ENCODE results near the gene FGD2.

FGD2 gene

DNA sequence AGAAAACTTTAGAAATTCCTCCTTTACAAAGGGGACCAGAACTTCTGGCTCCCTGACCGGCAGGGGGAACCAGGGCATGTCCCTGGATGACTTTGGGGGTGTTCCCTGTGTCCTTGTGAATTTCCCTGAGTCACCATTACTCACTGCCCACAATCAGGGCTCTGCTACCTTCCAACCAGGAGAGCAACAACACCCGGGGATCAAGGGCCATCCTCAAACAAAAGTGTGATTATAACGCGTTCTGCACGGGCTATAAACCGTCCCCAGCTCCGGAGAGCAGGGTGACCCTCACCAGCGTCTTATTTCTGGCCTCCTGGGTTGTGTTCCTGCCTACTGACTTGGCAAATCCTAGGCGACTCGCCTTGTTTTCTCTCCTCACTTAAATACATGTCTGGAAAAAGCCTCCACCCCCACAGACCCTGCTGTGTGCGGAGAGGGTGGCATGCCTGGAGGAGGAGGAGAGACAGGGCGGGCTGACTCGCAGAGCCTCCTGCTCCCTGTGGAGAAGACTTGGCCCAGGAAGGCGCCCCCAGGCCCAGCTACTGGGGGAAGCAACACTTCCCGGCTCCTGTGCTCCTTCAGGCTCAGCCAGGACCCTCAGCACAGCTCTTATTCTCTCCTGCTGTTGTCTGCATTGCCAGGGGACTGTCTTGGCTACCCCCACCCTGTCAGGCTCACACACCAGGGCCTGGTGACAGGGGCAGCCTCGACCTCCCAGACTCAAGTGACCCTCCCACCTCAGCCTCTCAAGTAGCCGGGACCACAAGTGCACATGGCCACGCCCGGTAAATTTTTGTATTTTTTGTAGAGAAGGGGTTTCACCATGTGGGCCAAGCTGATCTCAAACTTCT lies 54.1 kb downstream of the FGD2 start:
- H3K4me3 ChIP-seq (ENCODE audit: low read length), result no peak overlapping the region
- H3K79me2 ChIP-seq (ENCODE audit: control insufficient read depth, low read length), result no peaks in the 10 kb centered on the region
- no peak for TF ChIP-seq EZH2phosphoT487 (IDR thresholded peaks at IDR 0.05; ENCODE audit: borderline replicate concordance, low read length)
- TF ChIP-seq, protein P1, sequence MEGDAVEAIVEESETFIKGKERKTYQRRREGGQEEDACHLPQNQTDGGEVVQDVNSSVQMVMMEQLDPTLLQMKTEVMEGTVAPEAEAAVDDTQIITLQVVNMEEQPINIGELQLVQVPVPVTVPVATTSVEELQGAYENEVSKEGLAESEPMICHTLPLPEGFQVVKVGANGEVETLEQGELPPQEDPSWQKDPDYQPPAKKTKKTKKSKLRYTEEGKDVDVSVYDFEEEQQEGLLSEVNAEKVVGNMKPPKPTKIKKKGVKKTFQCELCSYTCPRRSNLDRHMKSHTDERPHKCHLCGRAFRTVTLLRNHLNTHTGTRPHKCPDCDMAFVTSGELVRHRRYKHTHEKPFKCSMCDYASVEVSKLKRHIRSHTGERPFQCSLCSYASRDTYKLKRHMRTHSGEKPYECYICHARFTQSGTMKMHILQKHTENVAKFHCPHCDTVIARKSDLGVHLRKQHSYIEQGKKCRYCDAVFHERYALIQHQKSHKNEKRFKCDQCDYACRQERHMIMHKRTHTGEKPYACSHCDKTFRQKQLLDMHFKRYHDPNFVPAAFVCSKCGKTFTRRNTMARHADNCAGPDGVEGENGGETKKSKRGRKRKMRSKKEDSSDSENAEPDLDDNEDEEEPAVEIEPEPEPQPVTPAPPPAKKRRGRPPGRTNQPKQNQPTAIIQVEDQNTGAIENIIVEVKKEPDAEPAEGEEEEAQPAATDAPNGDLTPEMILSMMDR (IDR thresholded peaks at IDR 0.05; ENCODE audit: low read depth, low read length, poor library complexity, severe bottlenecking), result no peak
- H3K36me3 ChIP-seq (ENCODE audit: control insufficient read depth, low read length), result no peaks in the 10 kb centered on the region
- H3K9me3 ChIP-seq (ENCODE audit: control insufficient read depth, insufficient read depth, low read length), result no peaks in the 10 kb centered on the region
- H3K4me2 ChIP-seq (ENCODE audit: low read length), result no peak overlapping the region
- H3K27ac ChIP-seq (ENCODE audit: low read depth, low read length), result no peak overlapping the region
- no peaks in the 10 kb centered on the region for H3K27me3 ChIP-seq (ENCODE audit: control insufficient read depth, low read length)
- no peaks in the 10 kb centered on the region for H3K4me1 ChIP-seq (ENCODE audit: control insufficient read depth, low read length)
- H4K20me1 ChIP-seq (ENCODE audit: control insufficient read depth, insufficient read depth, low read depth, low read length), result no peaks in the 10 kb centered on the region
- no peaks in the 10 kb centered on the region for H3F3A ChIP-seq (ENCODE audit: control insufficient read depth, insufficient read depth)
- no peaks in the 10 kb centered on the region for H3K9me2 ChIP-seq (replicated peaks; ENCODE audit: control insufficient read depth, low read length)

DNA sequence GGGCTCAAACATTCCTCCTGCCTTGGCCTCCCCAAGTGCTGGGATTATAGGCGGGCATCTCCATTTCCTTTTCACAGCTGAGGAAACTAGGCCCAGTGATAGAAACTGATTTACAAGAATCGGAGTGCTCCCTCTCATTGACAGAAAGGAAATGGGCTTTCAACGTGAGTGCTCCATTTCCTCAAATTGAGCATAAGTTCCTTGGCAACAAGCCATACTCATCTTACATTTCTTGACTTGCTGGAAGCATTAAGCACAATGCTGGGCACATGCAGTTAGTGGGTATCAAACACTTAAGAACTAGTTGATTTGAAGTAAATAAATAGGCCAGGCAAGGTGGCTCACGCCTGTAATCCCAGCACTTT lies 54.7 kb downstream of the FGD2 start:
- TF ChIP-seq, protein P1 (IDR thresholded peaks at IDR 0.05; ENCODE audit: low read depth, low read length, poor library complexity, severe bottlenecking), result no peak
- no peak for TF ChIP-seq EZH2phosphoT487 (IDR thresholded peaks at IDR 0.05; ENCODE audit: borderline replicate concordance, low read length)
- H3K79me2 ChIP-seq (ENCODE audit: control insufficient read depth, low read length), result no peaks in the 10 kb centered on the region
- H4K20me1 ChIP-seq (ENCODE audit: control insufficient read depth, insufficient read depth, low read depth, low read length), result no peaks in the 10 kb centered on the region
- no peak overlapping the region for H3K27ac ChIP-seq (ENCODE audit: low read depth, low read length)
- no peaks in the 10 kb centered on the region for H3K36me3 ChIP-seq (ENCODE audit: control insufficient read depth, low read length)
- no peaks in the 10 kb centered on the region for H3F3A ChIP-seq (ENCODE audit: control insufficient read depth, insufficient read depth)
- H3K4me2 ChIP-seq (ENCODE audit: low read length), result no peak overlapping the region
- no peaks in the 10 kb centered on the region for H3K9me2 ChIP-seq (replicated peaks; ENCODE audit: control insufficient read depth, low read length)
- H3K27me3 ChIP-seq (ENCODE audit: control insufficient read depth, low read length), result no peaks in the 10 kb centered on the region
- H3K4me1 ChIP-seq (ENCODE audit: control insufficient read depth, low read length), result no peaks in the 10 kb centered on the region
- H3K9me3 ChIP-seq (ENCODE audit: control insufficient read depth, insufficient read depth, low read length), result no peaks in the 10 kb centered on the region
- no peak overlapping the region for H3K4me3 ChIP-seq (ENCODE audit: low read length)

DNA sequence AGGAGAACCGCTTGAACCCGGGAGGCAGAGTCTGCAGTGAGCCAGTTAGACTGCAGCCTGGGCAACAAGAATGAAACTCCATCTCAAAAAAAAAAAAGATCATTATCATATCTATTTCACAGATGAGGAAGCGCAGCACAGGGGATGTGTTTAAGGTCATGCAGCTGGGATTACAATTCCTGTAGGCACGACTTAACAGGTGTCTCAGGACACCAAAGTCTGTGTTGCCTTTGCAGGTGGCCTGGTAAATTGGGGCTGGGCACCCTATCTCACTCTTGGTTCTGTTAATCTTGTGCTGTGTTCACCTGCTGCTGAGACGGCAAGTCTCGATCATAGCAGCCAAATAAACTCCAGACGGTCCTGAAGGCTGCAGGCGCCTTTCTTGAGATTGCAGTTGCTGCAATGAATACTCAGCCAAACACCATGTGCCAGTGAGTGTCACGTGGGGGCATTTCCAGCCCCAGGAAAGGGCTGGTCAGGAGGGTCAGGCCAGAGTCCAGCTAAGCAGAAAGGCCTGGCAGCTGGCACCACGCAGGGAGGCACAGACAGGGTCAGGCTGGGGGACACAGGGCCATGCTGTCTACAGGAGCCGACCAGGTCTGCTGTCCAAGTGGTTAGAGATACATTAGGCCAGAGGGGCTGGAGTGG lies 55.8 kb downstream of the FGD2 start:
- H3K4me3 ChIP-seq (ENCODE audit: low read length), result no peak overlapping the region
- H3K36me3 ChIP-seq (ENCODE audit: control insufficient read depth, low read length), result no peaks in the 10 kb centered on the region
- no peaks in the 10 kb centered on the region for H3K4me1 ChIP-seq (ENCODE audit: control insufficient read depth, low read length)
- H3K9me3 ChIP-seq (ENCODE audit: control insufficient read depth, insufficient read depth, low read length), result no peaks in the 10 kb centered on the region
- no peaks in the 10 kb centered on the region for H3K79me2 ChIP-seq (ENCODE audit: control insufficient read depth, low read length)
- H4K20me1 ChIP-seq (ENCODE audit: control insufficient read depth, insufficient read depth, low read depth, low read length), result no peaks in the 10 kb centered on the region
- TF ChIP-seq EZH2phosphoT487 (IDR thresholded peaks at IDR 0.05; ENCODE audit: borderline replicate concordance, low read length), result no peak
- TF ChIP-seq, protein P1 (IDR thresholded peaks at IDR 0.05; ENCODE audit: low read depth, low read length, poor library complexity, severe bottlenecking), result no peak
- H3K9me2 ChIP-seq (replicated peaks; ENCODE audit: control insufficient read depth, low read length), result no peaks in the 10 kb centered on the region
- no peaks in the 10 kb centered on the region for H3F3A ChIP-seq (ENCODE audit: control insufficient read depth, insufficient read depth)
- no peak overlapping the region for H3K4me2 ChIP-seq (ENCODE audit: low read length)
- no peak overlapping the region for H3K27ac ChIP-seq (ENCODE audit: low read depth, low read length)
- no peaks in the 10 kb centered on the region for H3K27me3 ChIP-seq (ENCODE audit: control insufficient read depth, low read length)
